Measurements from ENCODE around the gene GPHN.

DNA sequence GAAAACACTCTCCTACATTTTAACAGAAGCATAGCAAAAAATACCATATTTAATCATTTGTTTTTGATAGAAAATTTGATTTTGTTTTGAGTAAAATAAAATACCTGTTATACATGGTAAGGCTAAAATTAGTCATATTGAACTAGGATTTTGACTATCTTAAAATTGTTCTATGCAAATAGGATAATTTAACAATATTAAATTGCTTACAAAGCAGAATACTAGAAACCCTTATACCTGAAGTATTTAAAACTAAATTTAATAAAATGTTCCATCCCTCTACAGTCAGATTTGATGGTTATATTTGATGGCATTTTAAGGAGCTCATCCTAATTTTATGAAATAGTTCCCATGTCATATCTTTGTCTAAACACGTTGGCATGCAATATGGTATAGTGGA, 323.2 kb downstream of the GPHN start:
- TF ChIP-seq POLR2AphosphoS5 (IDR thresholded peaks at IDR 0.05; ENCODE audit: low read depth, low read length) (no peak), BCL11A (IDR thresholded peaks at IDR 0.05; ENCODE audit: low read depth in 2 of 2, low read length in 2 of 2) (no peak)

Measured in H1 (cell line).